ENCODE results near the gene COL11A2.

Gene COL11A2

GRCh38 chr6:33191383-33192104, 723 bp downstream of the COL11A2 start:
- DNase-seq = no peak

DNA sequence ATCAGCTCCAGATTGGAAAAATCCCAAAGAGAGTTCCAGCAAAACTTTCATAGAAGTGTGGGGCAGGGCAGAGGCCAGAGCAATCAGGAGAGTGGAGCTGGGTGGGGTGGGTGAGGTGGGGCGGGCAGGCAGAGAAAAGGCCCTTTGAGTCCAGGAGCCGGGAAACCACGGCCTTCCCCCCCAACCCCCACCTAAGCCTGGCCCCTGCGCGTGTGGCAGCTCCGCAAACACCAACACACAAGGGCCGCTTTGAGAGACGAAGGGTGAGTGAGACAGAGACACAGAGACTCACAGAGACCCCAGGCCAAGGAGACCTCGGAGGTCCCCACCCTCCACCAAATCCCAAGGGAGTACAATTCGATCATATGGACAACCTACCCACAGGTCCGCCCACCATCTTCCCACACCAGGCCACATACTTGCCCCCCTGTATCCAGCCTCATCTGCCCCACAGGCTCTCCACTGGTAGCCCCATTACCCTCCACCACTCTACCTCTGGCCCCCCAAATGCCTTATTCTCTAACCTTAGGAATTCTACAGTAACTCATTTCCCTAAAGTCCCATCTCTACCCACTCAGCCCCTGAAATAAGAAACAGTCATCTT, 1.7 kb downstream of the COL11A2 start:
- no peak for DNase-seq

- DNase-seq = no peak
Observed at GRCh38 chr6:33189625-33190448, 2.4 kb downstream of the COL11A2 start.

- DNase-seq = no peak
Observed at GRCh38 chr6:33189164-33189563, 3.1 kb downstream of the COL11A2 start.

DNA sequence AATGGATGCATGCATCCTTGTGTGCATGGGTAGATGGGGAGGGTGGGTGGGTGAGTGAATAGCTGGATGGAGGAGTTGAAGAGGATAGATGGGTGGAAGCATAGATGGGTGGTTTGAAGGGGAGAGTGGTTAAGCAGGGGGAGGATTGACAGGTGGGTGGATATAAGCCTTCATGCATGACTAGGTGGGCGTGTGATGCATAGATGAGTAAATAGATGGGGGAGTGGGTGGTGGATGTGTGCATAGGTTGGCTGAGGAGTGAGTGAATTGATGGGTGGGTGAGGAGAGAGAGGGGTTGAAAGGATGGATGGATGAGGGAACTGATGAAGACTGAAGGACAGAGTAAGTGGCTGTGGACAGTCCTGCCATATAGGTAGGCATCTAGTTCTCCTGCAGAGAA, 4.5 kb downstream of the COL11A2 start:
- no peak for DNase-seq

DNA sequence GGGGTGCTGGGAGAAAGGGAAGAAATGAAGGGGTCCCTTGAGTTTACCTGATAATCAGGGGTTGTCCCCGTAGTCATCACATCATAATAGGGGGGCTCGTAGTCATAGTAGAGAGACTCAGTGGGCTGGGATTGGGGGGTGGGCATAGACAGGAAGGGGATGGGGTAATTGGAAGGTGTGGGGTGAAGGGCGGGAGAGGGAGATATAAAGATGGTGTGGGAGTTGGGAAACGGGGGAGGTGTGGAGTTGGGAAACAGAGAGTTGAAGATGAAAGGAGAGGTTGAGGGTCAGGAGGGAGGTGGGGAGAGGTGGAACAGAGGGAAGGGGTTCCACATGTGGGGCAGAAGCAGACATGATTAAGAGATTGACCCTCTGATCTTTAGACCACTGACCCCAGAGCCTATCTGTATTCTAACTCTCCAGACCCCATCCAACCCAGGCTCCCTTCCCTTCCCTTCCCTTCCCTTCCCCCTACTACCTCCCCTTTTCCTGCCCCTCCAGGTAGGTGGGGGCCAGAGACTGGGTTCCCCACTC, 6.5 kb downstream of the COL11A2 start:
- DNase-seq = no peak

- DNase-seq = no peak
Observed at GRCh38 chr6:33185190-33185589, 7.1 kb downstream of the COL11A2 start.

DNA sequence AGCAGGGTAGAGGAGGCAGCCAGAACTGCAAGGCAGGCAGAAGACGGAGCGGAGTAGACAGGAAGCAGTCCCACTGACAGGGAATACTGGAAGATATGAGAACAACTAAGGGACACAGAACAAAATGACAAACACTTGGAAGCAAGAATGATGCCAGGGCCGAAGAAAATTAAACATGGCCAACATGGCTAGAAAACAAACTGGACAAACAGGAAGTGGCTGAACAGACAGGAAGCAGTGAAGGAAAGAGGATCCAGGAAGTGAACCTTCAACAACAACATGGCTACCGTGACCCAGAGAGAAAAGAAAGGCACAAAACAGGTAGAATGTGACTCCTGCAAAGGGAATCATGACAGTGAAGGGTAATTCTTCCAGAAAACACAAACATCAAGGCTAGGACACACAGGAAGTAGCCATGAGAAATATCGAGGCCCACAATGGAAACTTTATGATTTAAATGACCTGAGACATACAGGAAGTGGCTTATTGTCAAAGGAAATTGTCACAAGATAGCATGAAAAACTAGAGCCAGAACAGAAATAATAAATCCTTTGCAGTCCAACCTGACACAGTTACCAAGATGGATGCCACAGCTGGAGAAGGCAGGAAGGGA, 9.1 kb downstream of the COL11A2 start:
- DNase-seq = no peak

DNA sequence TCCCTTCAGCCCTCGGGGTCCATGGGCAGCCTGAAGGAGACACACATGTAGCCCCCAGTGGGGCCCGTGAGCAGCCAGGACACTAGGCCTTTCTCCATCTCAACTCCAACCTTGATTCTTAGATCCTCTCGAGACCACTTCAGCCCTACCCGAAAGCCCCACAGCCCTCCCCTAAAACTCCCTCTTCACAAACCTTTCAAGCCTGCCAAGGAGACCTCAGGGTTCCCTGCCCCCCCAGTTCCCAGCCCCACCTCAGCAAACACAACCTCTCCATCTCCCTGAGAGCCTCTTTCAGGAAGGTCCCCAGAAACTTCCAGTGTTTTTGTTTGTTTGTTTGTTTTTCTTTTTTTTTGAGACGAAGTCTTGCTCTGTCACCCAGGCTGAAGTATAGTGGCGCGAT, 11.1 kb downstream of the COL11A2 start:
- DNase-seq = no peak

- DNase-seq = no peak
Observed at GRCh38 chr6:33178755-33179475, 13.4 kb downstream of the COL11A2 start.

DNA sequence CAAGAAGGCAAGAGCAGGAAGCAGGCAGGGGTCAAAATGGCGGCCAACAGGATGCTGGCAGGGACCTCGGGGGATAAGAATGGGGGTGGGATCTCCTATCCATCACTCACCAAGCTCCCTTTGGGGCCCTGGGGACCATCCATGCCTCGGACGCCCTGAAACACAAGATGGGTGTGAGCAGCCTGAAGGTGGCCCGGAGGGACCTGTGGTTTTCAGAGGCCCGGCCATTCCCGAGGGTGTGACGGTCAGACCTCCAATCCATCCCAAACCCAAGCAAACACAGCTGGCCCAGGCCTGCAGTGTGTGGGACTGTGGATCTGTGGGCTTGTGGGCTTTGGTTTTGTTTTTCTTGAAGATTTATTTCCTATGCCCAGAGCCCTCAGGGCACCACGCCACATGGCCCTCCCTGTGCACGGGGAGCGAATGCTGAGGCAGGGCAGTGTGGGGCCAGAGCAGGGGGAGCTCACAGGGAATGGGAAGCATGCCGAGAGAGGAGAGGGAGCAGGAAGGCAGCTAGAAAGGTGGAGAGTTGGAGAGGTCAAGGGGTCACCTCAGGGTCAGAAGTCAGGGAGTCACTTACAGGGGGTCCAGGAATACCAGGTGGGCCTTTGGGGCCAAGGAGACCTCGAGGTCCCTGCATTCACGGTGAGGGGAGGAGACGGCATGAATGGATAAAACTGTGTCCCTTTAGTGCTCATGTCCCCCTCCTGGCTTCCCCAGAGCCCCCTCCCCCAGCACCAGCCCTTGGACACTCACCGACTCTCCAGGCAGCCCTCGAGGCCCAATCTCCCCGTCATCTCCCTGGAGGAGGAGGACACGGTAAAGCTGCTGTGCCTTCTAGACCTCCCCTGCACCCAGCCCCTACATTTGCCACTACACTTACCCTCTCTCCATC, 14.5 kb downstream of the COL11A2 start:
- DNase-seq = no peak

DNA sequence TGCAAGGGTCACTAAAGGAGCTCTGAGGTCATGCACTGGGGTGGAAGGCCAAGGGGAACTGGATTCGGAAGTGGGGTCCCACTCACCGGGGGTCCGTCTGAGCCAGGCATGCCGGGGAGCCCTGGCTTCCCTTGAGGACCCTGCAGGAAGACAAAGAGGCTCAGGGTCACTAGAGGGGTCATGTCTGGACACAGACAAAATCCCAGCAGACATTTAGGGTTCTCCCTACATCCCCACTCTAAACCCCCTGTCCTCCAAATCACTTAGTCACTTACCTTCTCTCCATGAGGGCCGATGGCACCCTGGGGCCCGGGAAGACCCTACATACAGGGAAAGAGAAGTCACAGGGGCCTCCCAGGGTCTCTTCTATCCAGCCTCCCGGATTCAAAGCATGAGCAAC, 15.4 kb downstream of the COL11A2 start:
- no peak for DNase-seq

GRCh38 chr6:33175436-33176069, 16.7 kb downstream of the COL11A2 start:
- DNase-seq = no peak

- no peak for DNase-seq
Observed at GRCh38 chr6:33174784-33175183, 17.5 kb downstream of the COL11A2 start.

GRCh38 chr6:33173535-33174180, 18.6 kb downstream of the COL11A2 start:
- DNase-seq = no peak

DNA sequence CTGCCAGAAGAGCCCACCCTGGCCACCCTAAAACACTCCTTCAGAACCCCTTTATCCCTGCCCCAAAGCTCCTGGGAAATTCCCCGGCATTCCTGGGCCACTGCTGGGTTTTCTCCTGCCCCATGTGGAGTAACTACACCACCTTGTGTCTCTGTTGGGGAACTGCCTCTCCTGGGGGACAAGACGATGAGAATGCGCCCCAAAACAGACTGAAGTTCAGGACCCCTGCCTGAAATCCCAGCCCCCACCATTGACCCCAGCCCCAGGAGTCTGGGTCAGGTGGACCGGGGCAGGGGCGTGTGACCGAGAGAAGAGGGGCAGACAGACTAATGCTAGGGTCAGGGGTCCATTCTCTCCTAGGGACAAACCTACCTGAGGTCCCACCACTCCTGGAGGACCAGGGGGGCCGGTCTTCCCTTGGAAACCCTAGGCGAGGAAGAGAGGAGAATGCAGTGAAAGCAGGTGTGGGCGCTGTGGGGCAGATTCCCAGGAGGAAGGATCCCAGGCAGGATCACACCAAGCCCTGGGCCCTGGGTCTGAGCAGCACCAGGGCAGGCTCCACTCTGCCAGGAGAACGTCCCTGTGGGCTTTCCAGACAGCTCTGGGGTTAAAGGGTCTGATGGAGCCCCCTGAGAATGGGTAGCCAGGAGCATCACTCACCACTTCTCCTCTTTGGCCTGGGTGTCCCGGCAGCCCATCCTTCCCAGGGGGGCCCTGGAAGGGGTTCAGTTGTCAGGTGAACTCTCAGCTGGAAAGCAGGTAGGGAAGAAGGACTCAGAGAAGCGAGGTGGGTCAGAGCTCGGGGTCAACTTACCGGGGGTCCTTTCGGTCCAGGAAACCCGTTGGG, 19.4 kb downstream of the COL11A2 start:
- DNase-seq = peak; percentile 44

DNA sequence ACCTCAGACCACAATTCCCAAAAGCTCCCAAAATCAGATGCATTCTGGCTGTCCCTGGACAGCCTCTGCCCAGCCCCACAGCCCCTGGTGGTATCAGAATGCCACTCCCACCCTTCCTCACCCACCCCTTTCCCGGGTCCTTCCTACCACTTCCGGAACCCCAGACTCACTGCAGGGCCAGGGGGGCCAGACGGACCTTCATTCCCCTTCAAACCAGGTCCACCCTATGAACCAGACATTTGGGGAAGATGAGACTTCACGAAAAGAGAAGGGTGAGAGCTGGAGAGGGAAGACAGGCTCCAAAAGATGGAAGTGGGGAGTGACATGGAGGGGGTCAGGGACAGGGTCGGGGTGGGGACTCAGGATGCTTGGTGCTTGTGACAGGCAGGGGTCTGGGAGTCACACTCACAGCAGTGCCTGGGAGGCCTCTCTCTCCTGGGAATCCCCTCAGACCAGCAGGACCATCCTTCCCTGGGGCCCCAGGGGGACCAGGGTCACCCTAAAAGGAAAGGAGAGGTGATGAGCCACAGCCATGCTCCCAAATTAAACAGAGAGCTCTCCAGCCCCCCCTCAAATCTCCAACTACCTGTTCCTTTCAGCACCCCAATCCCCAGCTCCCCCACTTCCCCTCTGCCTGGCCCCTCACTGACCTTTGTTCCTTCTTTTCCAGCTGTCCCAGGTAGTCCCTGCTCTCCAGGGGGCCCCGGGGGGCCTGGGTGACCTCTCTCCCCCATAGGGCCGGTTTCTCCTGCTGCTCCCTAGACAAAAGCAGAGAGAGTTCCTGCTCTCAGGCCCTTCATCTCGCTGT, 20.2 kb downstream of the COL11A2 start:
- no peak for DNase-seq

Data from fibroblast of skin of abdomen (primary cell).